ENCODE measurements around the gene GPX2. TPM values are rescaled to one million over a fixed set of nuclear protein-coding genes. Genes with fewer than 3 reads are reported as not detected.

Gene GPX2
- total and polyA plus RNA-seq, 2 donors (not counting 3 experiments of a cell fraction or from before 2014, with no cell fraction given), result not detected

DNA sequence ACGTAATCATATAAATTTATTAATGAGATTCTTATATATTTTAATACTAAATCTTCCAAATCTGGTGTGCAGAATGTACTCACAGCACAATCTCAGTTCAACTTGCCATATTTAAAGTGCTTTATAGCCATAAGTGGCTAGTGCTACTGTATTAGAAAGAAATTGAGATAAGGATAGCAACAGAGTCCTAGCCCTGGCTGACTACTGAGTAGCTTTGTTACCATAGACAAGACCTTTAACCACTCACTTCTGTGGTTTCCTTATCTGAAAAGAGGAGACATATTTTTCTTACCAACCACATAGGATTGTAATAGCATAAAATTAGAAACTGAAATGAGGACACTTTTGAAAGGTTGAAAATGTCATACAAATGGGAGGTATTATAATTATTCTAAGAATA is 30.3 kb downstream of the GPX2 start:
- Histone ChIP-seq H3K4me3 (replicated peaks in 1 of 3; ENCODE audit: insufficient read depth in 1 of 3, low read depth in 1 of 3, low read length in 3 of 3) (no peak overlapping the region), H3K4me1 (ENCODE audit: control insufficient read depth, extremely low read depth, insufficient read depth, low read length) (peaks cover 16% of the 10 kb centered on the region), H3K9ac (replicated peaks; ENCODE audit: extremely low read depth, insufficient read depth, low read length) (no peak overlapping the region), H3K9me1 (replicated peaks; ENCODE audit: control insufficient read depth, extremely low read depth, insufficient read depth, low read length) (no peaks in the 10 kb centered on the region), H3K79me2 (ENCODE audit: control insufficient read depth, insufficient read depth, low read length) (peaks cover 21% of the 10 kb centered on the region), H3K9me3 (replicated peaks; ENCODE audit: control insufficient read depth, insufficient read depth, low read length) (no peaks in the 10 kb centered on the region), H3K4me2 (ENCODE audit: insufficient read depth, low read length) (no peak overlapping the region), H3K36me3 (ENCODE audit: control insufficient read depth in 2 of 2, extremely low read depth in 1 of 2, insufficient read depth in 2 of 2, low read length in 2 of 2) (no peaks in the 10 kb centered on the region), H2AFZ (ENCODE audit: low read depth, low read length) (no peak overlapping the region), H4K20me1 (replicated peaks; ENCODE audit: control insufficient read depth, extremely low read depth, insufficient read depth, low read length) (no peaks in the 10 kb centered on the region), H3K27me3 (ENCODE audit: control insufficient read depth in 2 of 2, insufficient read depth in 2 of 2, low read length in 2 of 2) (peaks cover 9 to 21% of the 10 kb centered on the region in 2 experiments), H3K27ac (ENCODE audit: insufficient read depth, low read depth, low read length) (no peak overlapping the region)
- FAIRE-seq, result no peak
- BruUV-seq (replicated peaks), result no TSS peak
- no peak for DNase-seq (ENCODE audit: low read depth, low spot score)
- TF ChIP-seq GATA2 (IDR thresholded peaks at IDR 0.05; ENCODE audit: insufficient read depth, insufficient read length, low read depth, low read length) (no peak), POLR2AphosphoS5 (IDR thresholded peaks at IDR 0.05; ENCODE audit: insufficient read depth, low read depth, low read length) (no peak), MYC (IDR thresholded peaks at IDR 0.05; ENCODE audit: low read depth, low read length) (no peak), FOS (IDR thresholded peaks at IDR 0.05; ENCODE audit: borderline replicate concordance, insufficient read depth, low read length) (no peak), JUN (IDR thresholded peaks at IDR 0.05; ENCODE audit: borderline replicate concordance, insufficient read depth, insufficient read length, low read depth) (no peak), POLR2A (IDR thresholded peaks at IDR 0.05; ENCODE audit: low read depth, low read length) (no peak), EZH2 (IDR thresholded peaks at IDR 0.05; ENCODE audit: borderline replicate concordance, low read depth, low read length, severe bottlenecking) (no peak)
- TF ChIP-seq, protein P1, sequence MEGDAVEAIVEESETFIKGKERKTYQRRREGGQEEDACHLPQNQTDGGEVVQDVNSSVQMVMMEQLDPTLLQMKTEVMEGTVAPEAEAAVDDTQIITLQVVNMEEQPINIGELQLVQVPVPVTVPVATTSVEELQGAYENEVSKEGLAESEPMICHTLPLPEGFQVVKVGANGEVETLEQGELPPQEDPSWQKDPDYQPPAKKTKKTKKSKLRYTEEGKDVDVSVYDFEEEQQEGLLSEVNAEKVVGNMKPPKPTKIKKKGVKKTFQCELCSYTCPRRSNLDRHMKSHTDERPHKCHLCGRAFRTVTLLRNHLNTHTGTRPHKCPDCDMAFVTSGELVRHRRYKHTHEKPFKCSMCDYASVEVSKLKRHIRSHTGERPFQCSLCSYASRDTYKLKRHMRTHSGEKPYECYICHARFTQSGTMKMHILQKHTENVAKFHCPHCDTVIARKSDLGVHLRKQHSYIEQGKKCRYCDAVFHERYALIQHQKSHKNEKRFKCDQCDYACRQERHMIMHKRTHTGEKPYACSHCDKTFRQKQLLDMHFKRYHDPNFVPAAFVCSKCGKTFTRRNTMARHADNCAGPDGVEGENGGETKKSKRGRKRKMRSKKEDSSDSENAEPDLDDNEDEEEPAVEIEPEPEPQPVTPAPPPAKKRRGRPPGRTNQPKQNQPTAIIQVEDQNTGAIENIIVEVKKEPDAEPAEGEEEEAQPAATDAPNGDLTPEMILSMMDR (IDR thresholded peaks at IDR 0.05; ENCODE audit: extremely low read depth in 1 of 2, insufficient read depth in 1 of 2, low read depth in 1 of 2, low read length in 2 of 2), result no peak
- TF ChIP-seq, protein P2, sequence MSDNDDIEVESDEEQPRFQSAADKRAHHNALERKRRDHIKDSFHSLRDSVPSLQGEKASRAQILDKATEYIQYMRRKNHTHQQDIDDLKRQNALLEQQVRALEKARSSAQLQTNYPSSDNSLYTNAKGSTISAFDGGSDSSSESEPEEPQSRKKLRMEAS (IDR thresholded peaks at IDR 0.05; ENCODE audit: insufficient read depth, insufficient read length), result no peak
- dilution Hi-C loops (cut with MboI; ENCODE audit: extremely low pct_ligation_motif_present, low sequenced_read_pairs) (no loop called here), intact Hi-C loops (cut with micrococcal nuclease) (loop anchor here (5.0 kb wide), 1 partner anchor 90 kb away; no protein-coding TSS in a partner anchor)
- POLR2A ChIA-PET, result no interaction called here
- CTCF ChIA-PET, result interaction anchor here (3.5 to 4.0 kb wide), 2 partner anchors 21 to 89 kb away, joined by 50 to 61 read pairs; no protein-coding TSS in a partner anchor
